Testis (tissue), 2 donors: ENCODE measurements around the gene VPS54.

Experiments used
- POLR2A ChIP-seq: fragments of 450-650 bp; IDR thresholded peaks from one replicate; pipeline ENCODE4 v1.6.1; 2017; ENCODE audit warnings: antibody characterized with exemption, mild to moderate bottlenecking, moderate library complexity
- TF ChIP-seq, protein P1 (sequence below), 3 experiments: fragments of 450-650 bp in 2 of 3; fragments of 200-600 bp in 1 of 3; sonication (generic) in 1 of 3; IDR thresholded peaks; one replicate each; pipeline ENCODE4 v1.5.1; 2016 to 2019; ENCODE audit warnings: antibody characterized with exemption in 3 of 3, mild to moderate bottlenecking in 2 of 3, moderate library complexity in 1 of 3

DNA sequence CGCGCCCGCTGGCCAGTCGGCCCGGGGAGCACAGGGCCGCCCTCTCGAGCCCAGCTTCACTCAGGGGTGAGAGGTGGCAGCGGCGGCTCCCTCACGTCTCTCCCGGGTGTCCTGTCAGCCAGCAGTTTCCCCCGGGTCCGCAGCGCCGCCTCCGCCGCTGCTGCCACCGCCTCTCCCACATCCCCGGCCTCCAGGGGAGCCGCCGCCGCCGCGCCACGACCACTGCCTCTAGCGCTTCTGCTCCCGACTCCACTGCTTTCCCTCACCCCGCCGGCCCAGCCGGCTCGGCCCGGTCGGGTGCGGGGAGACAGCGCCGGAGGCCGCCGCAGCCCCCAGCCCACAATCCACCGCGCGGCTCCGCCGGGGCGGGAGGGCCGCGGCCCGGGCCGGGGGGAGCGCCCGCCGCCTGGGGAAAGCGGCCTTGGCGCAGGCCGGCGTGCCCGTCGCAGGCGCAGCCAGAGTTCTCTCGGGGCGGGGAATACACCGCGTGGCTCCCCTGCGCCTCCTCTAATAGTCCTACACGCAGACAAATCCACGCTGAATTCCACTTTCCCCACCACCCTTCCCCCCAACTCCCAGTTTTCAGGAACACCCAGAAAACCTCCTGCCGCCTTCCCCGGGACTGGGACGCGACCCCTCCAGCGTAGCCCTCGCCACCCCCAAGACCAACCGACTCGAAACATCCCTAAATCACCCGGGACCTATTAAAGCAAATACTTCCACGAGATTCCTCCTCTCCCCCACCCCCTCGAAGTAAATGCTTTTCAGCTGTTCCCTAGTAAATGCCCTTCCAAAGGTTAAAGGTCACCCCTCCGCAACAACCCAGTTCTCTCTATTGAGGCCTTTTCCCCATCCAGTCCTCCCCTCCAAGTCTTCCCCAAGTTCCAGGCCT is at the start of gene VPS54:
- TF ChIP-seq, protein P1, sequence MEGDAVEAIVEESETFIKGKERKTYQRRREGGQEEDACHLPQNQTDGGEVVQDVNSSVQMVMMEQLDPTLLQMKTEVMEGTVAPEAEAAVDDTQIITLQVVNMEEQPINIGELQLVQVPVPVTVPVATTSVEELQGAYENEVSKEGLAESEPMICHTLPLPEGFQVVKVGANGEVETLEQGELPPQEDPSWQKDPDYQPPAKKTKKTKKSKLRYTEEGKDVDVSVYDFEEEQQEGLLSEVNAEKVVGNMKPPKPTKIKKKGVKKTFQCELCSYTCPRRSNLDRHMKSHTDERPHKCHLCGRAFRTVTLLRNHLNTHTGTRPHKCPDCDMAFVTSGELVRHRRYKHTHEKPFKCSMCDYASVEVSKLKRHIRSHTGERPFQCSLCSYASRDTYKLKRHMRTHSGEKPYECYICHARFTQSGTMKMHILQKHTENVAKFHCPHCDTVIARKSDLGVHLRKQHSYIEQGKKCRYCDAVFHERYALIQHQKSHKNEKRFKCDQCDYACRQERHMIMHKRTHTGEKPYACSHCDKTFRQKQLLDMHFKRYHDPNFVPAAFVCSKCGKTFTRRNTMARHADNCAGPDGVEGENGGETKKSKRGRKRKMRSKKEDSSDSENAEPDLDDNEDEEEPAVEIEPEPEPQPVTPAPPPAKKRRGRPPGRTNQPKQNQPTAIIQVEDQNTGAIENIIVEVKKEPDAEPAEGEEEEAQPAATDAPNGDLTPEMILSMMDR (IDR thresholded peaks at IDR 0.05): no peak
- TF ChIP-seq POLR2A: no peak
